GM18907 (cell line): ENCODE measurements around the gene CNIH2.
"Not testable (repeated sequence)": the region's sequence is repeated elsewhere in the genome, so short reads cannot be mapped to it uniquely, and the experiment has no call there.

ENCODE experiments used
- ATAC-seq: cut with Tn5 transposase; IDR thresholded peaks from one replicate; pipeline ENCODE4 v1.9.1; 2021; ENCODE audit warnings: mild to moderate bottlenecking, moderate library complexity; ENCODE audit not compliant: unreplicated experiment

The CNIH2 gene

DNA sequence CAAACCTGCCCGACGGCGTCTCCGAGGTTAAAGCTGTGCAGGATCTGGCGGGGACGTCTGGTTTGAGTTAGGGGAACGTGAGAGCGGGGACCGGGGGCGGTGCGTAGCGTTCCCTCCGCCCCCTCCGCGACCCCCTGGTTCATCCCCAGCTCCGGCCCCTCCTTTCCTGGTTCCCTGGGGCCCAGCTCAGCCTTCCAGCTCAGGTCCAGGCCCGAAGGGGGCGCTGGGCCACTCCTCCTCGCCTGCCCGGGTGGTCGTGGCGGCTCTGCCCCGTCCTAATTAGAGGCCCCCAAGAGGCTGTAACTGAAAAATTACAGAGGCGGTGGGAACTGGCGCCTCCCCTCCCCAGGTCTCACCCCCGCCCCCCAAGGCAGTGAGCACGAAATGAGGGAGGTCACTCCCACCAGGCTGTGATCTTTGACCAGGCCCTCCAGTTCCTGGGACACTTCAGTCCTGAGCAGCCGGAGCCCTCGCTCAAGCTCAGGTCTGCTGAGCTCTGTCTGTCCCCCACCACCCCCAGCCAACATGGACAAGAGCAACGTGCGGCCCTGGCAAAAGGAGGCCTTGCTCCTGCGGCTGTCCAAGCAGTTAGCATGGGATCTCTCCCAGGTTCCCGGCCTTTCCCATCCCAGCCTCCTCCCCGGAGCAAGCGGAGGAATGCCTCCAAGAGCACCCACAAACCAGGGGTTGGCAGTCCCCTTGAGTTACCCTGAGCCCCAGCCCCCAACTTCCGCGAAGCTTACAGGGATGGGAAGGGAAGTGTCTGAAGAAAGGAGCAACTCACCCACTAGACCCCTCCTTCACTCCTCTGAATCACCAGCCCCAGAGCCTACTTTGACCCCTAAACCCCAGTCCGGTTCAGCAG lies 35.6 kb downstream of the CNIH2 start:
- ATAC-seq: no peak

DNA sequence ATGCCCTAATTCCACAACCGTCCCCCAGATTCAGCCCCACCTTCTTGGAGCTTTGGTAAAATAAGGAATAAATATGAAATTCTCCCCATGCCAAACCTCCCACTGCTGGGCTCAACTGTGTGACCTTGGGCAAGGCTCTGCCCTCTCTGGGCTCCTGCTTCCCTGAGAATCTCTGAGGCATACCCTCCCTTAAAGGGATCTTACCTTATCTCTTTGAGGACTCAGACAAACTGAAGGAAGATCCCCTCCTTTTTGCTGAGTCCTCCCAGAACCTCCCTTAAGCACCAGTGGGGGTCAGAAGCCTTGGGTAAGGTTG lies 36.2 kb downstream of the CNIH2 start:
- ATAC-seq: no peak

DNA sequence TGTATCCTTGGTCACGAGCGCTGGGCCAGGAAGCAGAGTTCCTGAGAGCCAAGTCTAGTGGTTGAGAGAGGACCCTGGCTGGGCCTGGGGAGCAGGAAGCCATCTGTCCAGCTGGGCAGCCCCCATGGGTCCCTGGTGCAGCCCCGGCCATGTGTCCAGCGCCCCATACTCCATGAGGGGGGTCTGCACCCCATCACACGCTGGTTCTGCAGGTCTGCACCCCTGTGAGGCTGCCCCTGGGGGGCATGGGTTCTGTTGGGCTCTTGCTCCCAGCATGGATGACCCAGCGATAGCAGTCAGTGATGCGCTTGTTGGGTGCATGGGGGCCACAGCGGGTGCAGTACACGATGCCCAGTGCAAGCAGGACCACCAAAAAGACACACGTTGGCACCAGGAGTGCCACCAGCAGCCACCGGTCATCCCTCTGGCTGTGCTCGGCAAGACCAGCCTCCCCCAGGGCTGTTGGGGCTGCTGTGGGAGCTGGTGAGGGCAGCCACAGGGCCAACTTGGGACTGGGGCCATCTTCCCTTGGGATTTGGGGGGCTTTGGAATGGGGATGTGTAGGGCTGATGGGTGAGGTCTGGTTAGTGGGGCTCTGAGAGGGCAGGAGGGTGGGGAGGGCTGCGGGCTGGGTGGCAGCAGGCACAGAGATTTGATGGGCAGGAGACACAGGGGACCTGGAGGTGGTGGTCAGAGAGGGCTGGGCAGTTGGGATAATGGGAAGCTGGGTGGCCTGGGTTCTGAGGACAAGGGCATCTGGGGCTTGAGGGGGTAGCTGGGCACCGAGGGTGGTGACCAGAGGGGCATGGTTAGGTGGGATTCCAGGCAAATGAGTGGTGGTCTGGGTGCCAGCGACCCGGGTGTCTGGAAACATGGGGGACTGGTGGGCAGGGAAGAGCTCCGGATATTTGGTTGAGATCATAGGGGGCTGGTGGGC lies 36.9 kb downstream of the CNIH2 start:
- ATAC-seq: no peak

DNA sequence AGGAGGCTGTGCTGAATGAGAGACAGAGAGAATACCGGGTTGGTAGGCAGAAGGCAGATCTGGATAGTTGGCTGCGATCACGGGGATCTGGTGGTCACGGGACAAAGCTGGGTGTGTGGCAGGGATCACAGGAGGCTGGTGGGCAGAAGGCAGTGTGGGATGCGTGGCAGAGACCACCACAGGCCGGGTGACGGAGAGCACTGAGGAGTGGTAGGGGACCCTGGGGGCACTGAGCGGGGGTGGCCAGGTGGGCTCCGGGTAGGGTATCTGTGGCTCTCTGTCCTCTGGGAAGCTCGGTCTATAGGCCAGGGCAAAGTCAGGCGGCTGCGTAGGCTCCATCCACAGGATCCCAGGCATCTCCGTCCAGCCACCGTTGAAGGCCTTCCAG lies 37.5 kb downstream of the CNIH2 start:
- ATAC-seq: no peak

DNA sequence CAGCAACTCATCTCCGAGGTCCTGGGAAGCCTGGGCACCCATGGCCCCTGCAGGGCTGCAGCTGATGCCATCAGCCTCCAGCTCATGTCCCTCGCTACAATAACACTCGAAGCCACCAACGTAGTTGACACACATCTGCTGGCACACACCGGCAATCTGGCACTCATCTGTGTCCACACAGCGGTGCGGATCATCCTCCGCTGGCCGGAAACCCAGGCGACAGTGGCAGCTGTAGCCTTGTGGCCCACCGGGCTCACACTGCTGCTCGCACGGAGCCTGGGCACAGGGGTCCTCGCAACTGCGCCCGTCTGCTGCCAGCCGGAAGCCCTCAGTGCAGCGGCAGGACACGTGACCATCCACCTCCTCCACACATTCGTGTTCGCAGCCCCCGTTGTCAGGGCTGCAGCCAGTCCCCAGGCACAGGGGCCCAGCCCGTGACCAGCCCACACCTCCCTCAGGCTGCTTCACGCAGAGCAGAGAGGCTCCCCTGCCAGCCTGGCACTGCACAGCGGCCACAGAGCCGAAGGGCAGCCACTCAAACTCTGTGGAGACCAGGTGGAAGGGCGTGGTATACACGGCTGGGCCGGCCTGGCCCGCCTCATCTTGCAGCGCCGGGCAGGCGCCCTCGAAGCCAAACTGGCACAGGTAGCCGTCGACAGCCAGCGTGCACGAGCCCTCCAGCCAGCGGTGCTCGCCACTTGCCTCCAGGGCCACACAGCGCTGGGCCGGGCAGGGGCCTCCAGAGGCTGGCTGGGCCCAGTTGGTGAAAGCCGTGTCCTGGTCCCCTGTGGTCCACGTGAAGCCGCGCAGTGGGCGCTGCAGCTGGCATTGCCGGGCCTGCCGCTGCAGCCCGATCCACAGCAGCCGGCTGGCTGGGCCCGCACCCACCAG lies 38.2 kb downstream of the CNIH2 start:
- no peak for ATAC-seq

DNA sequence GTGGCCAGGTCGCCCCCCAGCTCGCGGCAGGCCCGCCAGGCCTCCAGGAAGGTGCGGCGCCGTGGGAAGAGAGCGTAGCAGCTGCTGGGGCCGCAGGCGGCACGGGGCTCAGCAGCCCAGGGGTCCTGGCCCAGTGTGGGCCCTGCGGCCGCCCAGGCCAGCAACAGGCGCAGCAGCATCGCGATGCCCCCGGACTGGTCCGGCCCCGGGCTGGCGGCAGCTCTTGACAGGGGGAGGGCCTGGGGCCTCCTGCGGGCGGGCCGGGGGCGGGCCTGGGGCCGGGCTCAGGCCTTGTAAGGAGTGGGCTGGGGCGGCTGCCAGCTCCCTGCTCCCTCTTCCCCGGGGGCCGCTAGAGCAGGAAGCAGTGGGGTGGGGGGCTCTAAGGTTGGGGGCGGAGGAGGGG lies 38.9 kb downstream of the CNIH2 start, which contains the start of gene CD248:
CD248 (minus strand) TSS at position 196 of the 403 bp plus-strand sequence; CDS start at position 179, 17 bp downstream.
- no peak for ATAC-seq

DNA sequence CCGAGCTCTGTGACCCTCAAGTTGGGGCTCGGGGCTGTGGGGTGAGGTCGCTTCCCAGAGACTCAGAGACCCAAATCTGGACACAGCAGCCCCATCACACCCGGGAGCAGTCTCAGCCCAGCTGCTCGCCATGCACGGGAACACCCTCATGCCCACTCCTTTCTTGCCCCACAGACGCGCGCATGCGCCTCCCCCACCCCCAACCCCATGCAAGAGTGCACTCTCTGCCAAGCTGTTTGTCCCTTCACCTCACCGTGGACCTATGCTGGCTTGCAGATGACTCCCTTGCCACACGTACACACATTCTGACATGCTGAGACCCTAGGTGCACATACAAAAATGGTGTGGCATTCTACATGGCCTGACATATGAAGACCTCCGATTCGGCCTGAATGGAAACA lies 39.3 kb downstream of the CNIH2 start:
- no peak for ATAC-seq

DNA sequence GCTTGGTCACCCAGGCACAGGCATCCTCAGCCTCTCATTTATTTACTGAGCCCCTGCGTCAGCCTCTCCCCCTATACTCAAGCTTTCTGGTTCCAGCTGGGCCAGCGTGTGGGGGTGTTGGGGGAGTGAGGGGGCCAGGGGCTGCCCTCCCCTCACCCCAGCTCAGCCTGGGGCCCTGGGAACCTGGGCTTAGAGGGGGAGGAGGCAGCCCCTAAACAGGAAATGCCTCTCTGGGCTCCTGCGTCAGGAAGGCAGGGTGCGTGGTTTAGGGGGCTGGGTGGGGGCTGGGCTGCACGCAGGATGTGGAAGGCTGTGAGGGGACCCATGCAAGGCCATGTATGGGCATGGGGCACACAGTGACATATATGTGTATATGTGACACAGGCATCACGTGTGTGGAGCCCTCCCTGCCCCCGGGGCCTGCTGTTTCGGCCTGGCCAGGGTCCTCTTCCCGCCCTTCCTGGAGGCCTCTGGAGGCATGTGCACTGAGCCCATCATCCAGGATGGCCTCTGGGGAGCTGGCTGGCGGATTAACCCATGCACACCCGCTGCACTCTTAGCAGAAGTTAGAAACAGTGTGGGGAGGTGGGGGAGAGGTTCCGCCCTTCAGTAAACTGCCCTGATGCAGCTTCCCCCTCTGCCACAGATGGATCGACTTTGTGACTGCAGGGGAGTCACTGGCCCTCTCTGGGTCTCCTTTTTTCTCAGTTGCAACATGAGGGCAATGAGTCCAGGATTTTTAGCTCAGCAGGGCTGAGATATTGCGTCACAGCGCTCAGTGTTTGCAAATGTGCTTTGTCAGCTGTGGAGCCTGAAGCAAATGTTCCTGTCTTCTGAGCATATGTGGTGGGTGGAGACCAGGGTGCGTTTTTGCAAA lies 40.0 kb downstream of the CNIH2 start:
- ATAC-seq: no peak

DNA sequence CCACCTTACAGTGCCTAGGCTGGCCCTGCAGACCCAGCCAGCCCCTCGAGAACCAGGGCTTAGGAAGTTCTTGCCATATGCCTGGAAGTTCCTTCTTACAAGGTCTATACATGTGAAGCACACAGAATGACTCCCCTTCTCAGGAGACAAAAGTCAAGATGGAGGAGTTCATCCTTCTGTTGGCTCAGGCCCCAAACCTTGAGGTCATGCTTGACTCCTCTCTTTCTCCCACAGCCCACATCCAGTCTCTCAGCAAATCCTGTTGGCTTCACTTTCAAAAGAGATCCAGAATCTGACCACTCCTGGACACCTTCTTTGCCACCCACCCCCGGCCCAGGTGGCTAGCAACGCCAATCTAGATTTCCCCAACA lies 40.6 kb downstream of the CNIH2 start:
- no peak for ATAC-seq

DNA sequence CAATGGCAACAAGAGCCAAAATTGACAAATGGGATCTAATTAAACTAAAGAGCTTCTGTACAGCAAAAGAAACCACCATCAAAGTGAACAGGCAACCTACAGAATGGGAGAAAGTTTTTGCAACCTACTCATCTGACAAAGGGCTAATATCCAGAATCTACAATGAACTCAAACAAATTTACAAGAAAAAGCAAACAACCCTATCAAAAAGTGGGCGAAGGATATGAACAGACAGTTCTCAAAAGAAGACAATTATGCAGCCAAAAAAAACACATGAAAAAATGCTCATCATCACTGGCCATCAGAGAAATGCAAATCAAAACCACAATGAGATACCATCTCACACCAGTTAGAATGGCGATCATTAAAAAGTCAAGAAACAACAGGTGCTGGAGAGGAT lies 42.3 kb downstream of the CNIH2 start:
- not testable (repeated sequence) for ATAC-seq

DNA sequence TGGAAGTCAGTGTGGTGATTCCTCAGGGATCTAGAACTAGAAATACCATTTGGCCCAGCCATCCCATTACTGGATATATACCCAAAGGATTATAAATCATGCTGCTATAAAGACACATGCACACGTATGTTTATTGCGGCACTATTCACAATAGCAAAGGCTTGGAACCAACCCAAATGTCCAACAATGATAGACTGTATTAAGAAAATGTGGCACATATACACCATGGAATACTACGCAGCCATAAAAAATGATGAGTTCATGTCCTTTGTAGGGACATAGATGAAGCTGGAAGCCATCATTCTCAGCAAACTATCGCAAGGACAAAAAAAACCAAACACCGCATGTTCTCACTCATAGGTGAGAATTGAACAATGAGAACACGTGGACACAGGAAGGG lies 42.8 kb downstream of the CNIH2 start:
- not testable (repeated sequence) for ATAC-seq

DNA sequence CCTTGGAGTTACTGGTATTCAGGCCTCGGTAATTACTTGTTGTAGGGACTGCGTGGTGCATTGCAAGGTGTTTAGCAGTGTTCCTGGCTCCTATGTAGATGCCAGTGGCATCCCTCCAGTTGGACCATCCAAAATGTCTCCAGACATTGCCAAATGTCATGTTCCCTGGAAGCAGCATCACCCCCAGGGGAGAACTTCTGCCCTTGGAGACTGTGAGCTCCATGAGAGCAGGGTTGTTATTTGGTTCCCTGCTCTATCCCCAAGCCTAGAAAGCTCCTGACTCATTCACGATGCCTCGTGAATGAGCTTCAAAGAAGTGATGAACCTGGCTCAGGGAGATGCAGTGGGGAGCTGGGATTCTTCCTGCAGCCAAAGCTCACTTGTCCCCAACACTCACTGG lies 43.6 kb downstream of the CNIH2 start:
- no peak for ATAC-seq

DNA sequence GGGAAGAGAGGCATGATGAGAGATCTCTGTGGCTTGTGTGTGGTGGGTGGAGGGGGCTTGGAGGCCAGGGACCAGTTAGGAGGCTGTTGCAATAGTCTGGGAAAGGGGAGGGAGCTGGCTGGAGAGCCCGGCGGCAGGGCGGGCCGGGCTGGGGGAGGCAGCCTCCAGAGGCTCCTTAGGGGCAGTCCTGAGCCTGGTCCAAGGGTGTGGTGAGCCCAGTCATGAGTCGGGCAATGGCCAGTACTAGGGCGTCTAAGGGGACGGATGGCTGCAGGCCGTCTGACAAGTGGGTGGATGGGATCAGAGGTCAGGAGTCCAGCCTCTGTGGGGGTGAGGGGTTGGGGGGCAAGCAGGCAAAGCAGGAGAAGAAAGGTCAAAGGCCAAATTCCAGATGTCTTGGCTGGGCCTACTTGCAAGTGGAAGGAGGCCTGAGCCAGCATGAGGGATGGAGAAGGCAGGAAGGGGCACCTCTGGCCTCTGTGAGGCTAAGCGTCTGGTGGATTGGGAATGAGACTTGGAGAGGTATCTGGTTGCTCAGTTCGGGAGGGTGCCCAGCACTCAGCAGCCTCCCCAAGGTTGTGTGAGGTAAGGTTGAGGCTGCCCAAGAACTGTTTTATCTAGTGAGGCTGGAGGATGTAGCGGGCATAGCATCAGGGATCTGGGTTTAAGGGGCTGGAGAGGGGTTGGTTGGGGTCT lies 44.9 kb downstream of the CNIH2 start:
- ATAC-seq: no peak

DNA sequence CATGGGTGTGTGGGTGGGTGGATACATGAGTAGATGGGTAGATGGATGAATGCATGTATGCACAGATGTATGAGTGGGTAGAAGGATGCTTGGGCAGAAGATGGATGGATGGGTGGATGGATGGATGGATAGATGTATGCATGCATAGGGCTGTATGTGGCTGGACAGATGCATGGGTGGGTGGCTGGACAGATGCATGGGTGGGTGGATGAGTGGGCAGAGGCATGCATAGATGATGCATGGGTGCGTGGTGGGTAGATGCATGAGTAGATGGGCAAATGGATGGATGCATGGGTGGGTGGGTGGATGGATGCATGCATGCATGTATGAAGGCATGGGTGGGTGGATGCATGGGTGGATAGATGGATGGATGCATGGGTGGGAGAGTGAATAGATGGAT lies 45.7 kb downstream of the CNIH2 start:
- no peak for ATAC-seq

DNA sequence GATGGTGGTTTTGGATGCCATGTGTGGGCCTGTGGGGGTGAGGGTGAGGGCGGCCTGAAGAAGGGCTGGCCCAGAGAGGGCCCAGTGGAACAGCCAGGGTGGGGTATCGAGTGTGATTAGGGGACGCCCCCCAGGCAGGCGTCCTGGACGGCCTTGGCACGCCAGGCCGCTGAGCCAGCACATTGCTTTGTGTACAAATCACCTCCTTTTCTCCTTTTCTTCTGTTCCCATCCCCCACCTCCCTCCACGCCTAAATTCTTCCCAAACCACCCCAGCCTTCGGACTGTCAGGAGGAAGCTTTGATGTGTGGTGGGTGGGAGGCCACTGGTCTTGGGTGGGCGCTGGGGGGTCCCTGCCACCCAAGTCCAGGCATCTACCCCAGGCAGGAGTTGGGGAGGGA lies 46.7 kb downstream of the CNIH2 start:
- no peak for ATAC-seq

DNA sequence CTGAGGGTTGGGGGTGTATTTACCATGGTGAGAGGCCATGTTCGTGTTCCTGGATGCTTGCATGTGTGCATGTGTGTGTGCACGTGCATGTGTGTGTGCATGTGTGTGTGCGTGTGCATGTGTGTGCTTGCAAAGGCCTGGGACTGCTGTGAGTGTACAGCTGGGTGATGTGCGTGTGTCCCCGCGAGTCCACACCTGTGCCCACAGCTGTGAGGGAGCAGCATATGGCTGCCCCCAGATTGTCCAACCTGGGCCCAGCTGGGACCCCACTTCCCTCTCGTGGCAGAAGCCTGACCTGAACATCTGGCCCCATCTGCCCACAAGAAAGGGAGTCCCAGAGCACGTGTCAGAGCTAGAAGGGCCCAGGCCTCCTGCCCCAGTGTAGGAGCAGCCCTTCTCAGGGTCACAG lies 47.3 kb downstream of the CNIH2 start:
- no peak for ATAC-seq

DNA sequence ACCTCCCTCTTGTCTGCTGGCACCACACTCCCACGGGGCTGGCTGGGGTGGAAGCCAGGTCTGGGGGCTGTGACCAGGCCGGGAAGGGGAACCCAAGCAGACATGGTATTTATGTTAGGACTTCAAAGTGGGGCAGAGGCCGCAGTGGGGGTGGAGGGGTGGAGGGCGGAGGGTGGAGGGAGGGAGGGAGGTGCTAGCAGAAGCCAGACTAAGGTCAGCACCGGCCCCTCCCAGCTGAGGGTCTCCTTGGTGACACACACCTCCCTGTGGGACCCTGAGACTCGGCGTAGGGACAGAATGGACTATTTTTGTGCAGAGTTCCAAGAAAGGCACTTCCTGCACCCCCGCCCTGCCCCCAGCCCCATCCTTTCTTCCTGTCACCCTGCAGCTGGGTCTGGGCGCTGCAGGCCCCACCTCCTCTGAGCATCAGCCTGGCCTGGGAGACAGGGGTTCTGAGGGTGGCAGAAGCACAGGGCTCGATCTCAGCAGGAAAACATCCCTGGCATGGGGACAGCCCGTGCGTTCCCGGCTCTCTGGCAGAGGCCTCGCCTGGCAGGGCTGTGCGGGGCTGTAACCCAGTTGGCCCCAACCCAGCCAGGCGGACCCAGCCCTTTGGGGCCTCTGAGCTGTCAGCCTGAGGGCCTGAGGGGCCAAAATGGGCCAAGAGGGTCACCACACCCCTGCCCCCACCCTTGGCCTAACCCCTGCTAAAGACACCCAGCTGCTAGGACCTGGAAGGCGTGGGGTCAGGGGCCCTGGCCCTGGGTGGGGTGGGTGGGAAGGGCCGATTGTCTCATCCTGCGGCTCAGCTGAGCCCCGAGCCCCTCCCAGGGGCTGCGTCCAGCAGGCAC lies 48.5 kb downstream of the CNIH2 start:
- ATAC-seq: no peak

DNA sequence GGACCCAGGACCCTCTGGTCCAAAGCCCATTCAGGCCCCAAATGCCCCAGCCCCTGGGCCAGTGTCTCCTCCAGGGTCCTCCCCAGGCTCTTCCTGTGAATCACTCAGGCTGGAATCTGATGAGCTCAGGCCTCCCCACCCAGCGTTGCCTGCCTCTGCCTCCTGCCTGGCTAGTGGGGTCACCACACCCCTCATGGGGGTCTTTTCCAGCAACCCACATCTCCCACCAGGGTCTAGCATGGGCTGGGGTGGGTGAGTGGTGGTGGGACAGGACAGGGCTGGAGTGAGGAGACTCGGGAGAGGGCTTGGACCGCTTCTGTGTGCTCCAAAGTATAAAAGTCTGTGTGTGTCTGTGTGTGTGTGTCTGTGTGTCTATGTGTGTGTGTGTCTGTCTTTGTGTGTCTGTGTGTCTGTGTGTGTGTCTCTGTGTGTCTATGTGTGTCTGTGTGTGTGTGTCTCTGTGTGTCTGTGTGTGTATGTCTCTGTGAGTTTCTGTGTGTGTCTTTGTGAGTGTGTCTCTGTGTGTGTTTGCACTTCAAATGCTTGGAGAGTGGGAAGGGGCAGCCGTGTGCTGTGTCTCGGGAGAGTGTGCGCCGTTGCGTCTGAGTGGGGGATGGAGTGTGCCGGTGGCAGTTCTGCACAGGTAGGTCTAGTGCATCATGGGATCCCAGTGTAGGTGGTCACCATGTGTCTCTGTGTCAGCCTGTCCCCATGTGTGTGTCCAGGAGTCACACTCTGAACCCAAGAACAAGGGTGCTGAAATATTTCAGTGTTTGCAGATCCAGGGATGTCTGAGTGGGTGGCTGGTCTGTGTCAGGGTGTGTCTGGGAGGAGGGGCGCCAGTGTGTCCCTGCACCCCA lies 49.4 kb downstream of the CNIH2 start:
- no peak for ATAC-seq
